HuH-7 (cell line): ENCODE data around the gene WDR33.
"Not testable (repeated sequence)": the region's sequence is repeated elsewhere in the genome, so short reads cannot be mapped to it uniquely, and the experiment has no call there.

Experiments
- DNase-seq: peaks from one replicate; pipeline ENCODE4 v3.0.0; 2011; ENCODE audit warnings: low spot score

Gene WDR33

DNA sequence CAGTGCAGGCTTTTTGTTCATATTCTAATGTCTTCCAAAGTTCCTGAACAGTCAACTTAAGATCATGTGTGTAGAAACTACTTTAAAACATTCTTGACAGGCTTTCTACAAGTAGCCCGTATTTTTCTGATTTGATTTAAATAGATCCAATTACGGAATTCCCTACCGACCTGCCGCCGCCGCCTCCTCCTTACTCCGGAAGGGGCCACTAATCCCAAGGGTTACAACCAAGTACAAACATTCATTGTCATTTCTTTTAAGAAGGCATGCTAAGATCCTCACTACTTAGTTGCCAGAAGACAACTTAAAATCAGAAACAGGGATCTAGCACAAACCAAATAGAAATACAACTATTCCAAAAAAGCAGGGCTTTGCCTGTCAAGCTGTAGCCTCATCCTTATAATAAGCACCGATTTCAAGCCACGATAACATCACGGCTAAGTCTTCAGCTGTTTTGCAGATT lies 784 bp downstream of the WDR33 start:
- no peak for DNase-seq

DNA sequence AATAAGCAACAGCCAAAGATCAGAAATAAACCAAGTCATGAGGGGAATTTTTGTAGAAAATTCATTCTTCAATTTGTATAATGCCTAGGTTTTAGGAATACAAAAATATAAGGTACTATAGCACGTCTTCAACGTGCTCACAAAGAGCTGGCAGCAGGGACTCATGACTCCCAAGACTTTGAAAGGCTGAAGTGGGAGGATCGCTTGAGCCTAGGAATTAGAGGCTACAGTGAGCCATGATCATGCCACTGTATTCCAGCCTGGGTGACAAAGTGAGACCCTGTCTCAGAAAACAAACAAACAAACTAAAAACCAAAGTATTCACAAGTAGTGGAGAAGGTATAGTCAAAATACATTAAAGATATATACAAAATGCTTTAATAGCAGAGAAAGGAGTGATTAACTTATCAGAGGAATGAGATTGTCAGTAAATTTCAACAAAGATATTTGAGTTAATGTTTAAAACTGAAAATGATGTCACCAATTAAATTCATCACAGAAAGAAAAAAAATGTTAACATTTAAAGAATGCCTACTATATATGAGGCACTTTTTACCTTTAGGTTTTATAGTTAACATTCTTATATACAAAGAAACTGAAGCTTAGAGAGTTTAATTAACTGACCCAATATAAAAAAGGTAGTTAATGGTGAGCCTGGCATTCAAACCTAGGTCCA lies 3.2 kb downstream of the WDR33 start:
- no peak for DNase-seq

DNA sequence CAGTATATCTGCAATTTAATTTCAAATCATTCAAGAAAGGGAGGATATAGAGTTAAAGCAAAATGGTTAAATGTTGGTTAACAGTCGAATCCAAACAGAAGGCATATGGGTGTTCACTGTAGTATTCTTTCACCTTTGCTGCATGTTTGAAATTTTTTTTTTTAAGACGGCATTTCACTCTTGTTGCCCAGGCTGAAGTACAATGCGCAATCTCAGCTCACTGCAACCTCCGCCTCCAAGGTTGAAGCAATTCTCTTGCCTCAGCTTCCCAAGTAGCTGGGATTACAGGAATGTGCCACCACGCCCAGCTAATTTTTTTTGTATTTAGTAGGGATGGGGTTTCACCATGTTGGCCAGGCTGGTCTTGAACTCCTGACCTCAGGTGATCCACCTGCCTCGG lies 4.1 kb downstream of the WDR33 start:
- not testable (repeated sequence) for DNase-seq

DNA sequence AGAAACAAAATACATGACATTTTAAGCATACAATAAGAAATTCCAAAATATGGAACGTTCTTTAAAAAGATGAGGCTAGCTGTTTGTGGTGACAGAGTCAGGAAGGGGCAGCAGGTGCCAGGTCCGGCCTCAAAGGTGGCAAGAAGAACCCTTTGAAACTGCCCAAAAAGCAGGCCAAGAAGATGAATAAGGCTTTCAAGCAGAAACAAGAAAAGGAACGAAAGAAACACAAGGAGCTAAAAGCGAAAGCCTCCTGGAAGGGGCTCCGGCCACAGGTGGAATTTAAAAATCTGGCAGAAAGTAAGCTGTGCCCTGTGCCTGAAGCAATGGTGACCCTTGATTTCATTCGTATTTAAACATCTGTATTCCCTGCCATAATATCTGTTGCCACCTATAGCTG lies 5.5 kb downstream of the WDR33 start:
- DNase-seq, result no peak

DNA sequence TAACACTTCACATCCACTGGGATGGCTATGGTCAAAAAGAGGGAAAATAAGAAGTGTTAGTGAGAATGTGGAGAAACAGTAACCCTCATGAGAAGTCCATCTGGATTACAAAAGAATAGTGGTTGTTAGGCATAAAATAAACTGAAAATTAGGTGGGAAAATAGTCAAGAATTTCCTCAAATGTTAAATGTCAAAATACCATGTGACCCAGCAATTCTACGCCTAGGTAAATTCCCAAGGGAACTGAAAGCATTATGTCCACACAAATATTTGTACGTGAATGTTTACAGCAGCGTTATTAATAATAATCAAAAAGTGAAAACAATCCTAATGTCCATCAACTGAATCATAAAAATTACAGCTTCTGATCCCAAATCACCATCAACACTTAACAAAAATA lies 11.0 kb downstream of the WDR33 start:
- DNase-seq, result no peak

DNA sequence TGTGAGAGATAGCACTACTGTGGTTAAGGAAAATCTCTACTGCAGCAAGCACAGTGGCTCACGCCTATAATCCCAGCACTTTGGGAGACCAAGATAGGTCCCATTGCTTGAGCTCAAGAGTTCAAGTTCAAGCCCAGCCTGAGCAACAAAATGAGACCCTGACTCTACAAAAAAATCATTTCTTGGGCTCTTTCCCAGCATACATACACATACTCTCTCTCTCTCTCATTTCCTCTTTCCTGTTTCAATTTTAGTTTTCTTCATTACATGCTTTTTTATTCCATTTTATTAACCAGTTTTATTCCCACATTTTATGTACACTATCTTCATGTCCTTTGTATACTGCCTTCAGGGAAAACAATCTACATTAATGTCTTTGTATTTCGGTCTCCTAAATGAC lies 14.6 kb downstream of the WDR33 start:
- no peak for DNase-seq

DNA sequence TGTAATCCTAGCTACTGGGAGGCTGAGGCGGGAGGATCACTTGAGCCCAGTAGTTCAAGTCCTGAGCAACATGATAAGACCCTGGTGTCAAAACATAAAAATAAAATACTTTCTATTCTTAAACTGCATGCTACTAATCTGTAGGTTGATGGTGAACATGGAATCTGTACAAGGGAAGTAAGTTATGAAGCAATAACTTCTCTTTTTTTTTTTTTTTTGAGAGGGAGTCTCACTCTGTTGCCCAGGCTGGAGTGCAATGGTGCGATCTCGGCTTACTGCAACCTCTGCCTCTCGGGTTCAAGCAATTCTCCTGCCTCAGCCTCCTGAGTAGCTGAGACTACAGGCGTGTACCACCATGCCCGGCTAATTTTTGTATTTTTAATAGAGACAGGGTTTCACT lies 16.1 kb downstream of the WDR33 start:
- not testable (repeated sequence) for DNase-seq

DNA sequence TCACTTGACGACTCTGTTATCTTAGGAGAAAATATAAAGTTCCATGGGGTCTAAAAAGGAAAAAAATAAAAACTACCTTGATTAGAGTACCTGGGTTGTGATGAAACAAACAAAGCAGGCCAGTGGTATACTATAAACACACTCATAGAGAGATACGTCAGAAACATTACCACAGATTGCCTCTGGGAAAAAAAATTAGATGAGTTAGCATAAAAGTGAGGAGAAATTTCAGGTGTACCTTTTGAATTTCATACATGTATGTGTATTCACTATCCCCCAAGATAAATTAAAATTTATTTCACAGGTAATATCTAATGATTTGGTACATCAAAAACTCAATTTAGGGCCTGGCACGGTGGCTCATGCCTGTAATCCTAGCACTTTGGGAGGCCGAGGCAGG lies 18.2 kb downstream of the WDR33 start:
- DNase-seq, result no peak

DNA sequence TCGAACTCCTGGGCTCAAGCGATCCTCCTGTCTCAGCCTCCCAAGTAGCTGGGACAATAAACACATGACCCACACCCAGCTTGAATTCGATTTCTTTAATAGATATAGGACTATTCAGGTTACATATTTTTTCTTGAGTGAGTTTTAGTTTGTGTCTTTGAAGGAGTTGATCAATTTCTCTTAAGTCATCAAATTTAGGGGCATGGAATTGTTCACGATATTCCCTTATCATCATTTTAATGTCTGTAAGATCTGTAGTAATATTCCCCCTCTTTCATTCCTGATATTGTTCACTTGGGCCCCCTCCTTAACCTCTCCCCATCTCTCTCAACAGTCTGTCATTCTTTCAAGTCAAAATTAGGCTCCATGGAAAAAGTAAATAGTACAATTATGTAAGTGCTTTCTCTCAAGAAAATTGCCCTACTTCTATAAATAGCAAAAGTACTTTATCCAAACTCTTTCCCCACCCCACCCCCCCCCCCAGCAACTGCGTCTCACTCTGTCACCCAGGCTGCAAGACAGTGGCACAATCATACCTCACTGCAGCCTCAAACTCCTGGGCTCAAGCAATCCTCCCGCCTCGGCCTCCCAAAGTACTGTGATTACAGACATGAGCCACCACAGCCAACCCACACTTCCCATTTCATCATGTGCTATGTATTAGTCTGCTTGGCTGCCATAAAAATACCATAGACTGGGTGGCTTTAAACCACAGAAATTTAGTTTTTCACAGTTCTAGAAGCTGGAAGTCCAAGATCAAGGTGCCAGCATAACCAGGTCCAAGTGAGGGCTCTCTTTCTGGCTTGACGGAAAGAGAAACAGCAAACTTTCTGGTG lies 20.1 kb downstream of the WDR33 start:
- no peak for DNase-seq

DNA sequence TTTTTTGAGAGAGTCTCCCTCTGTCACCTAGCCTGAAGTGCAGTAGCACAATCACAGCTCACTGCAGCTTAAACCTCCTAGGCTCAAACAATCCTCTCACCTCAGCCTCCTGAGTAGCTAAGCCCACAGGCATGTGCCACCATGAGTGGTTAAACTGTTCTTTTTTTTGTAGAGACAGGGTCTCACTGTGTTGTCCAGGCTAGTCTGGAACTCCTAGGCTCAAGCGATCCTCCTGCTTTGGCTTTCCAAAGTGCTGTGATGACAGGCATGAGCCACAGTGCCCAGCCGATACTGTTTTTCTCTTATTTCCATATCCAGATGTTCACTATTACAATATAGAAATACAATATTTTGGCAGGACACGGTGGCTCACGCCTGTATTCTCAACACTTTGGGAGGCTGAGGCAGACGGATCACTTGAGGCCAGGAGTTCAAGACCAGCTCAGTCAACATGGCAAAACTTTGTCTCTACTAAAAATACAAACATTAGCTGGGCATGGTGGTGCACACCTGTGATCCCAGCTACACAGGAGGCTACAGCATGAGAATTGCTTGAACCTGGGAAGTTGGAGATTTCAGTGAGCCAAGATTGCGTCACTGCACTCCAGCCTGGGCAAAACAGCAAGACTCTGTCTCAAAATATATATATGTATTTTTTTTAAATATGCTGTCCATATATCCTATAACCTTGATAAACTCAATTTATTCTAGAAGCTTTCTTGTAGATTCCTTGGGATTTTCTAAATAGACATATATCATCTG lies 24.7 kb downstream of the WDR33 start:
- DNase-seq, result no peak

DNA sequence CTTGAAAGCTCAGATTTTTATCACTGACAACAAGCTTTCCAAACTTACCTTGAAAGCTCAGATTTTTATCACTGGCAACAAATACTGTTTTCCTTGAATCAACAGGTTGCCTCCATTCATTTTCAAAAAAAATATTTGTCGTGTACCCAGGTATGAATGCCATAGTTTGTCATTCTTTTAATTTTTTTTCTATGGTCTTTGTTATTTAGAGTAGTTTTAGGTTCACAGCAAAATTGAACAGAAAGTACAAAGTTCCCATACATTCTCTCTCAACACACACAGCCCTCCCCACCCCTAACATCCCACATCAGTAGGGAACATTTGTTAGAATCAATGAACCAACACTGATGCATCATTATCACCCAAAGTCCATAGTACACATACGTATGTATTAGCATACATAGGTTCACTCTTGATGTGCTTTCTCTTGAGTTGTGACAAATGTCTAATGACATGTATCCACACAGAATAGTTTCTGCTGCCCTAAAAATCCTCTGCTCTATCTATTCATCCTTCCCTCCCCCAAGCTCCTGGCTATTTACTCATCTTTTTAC lies 25.9 kb downstream of the WDR33 start:
- peak; percentile 31 for DNase-seq

DNA sequence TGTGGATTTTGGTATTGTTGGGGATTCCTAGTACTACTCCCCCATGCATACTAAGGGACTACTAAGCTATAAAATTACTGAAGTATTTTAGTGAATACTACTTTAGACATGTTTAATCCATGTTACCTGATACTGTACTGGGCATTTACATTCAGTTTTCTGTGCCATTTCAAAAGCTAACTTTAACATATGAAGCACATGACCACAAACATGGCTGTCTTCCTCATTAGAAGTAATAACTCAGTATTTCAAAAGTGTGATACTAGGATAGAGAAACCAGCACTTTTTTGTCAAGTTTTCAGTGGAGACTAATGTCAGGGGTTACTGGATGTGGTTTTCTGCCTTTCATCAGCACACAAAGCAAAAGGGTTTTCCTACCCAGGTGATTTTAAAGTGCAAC lies 27.9 kb downstream of the WDR33 start:
- no peak for DNase-seq

DNA sequence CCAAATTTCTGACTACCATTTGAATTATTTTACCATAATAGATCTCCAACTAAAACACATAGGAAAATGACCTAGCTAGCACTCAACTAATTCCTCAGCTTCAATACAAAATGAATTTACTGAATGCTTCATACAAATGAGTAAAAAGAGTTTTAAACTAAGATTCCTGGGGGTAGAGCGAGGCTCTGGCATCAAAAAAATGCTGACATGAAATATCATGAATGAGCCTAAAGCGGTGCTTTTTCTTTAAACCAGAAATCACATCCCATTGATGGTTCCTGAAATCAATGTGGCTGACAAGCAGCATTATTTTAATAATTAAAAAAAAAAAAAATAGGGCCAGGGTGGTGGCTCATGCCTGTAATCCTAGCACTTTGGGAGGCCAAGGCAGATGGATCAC lies 32.1 kb downstream of the WDR33 start:
- no peak for DNase-seq

DNA sequence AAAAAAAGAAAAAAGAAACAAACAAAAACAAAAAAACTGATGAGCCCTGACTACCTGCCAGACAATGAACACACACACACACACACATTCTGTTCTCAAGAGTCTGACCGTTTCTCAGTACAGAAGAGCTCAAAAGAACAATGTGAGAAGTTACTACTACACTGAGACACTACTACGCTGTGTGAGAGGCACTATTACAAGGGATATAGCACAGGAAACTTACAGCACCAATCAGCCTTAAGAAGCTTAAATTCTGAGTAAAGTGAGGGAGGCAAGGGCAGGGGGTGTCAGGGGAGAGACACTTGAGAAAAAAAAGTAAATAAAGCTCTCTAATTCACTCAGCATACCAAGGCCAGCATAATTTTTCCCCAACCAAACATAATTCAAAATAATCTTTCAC lies 32.5 kb downstream of the WDR33 start:
- no peak for DNase-seq

DNA sequence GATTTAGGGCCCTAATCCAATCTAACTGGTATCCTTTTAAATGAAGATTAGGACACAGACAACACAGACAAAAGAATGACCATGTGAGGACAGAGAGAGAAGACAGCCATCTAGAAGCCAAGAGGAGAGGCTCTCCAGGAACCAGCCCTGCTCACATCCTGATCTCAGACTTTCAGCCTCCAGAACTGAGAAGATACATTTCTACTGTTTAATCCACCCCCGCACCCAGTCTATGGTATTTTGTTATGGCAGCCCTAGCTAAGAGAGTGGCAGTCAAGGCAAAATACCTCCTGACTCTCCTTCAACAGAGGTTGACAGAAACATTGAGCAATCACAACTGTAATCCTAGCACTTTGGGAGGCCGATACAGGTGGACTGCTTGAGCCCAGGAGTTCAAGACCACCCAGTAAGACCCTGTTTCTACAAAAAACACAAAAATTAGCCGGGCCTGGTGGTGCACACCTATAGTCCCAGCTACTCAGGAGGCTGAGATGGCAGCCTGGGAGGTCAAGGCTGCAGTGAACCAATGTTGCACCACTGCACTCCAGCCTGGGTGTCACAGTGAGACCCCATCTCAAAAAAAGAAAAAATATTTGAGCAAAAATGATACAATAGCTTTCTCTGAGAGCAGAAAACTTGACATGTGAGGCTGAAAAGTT lies 34.7 kb downstream of the WDR33 start:
- DNase-seq, result no peak

DNA sequence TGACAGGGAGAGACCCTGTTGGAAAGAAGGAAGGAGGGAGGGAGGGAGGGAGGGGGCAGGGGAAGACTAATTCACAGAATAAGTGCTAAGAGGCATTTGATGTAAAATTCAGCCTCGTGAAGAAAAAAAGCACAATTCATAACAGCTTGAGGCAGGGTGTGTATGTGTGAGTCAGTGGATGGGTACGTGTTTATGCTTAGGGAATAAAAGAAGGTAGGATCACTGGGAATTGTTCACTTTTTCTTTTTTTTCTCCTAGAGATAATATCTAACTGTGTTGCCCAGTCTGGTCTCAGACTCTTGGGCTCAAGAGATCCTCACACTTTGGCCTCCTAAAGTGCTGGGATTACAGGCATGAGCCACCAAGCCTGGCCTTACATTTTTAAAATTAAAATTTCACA lies 39.2 kb downstream of the WDR33 start:
- DNase-seq, result no peak

DNA sequence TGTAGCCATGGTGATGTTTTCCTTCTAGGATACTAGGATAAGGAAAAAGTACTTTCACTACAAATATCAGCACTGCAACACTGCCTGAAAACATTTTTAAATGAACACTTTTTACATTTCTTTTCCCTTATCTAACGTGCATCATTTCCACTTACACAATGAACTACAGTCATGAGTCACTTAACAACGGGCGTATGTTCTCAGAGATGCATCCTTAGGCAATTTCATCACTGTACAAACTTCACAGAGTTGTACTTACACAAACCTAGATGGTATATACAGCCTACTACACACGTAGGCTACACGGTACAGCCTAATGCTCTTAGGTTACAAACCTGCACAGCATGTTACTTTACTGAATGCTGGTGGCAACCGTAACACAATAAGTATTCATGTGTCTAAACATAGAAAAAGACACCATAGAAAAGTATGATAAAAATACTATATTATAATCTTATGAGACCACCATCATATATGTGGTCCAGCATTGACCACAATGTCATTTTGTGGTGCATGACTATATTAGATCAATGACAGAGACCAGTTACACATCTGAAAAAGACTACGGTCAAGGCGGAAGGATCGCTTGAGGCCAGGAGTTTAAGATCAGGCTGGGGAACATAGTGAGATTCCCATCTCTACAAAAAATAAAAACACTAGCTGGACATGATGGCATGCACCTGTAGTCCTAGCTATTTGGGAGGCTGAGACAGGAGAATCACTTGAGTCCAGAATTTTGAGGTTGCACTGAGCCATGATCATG lies 39.8 kb downstream of the WDR33 start:
- DNase-seq, result no peak

DNA sequence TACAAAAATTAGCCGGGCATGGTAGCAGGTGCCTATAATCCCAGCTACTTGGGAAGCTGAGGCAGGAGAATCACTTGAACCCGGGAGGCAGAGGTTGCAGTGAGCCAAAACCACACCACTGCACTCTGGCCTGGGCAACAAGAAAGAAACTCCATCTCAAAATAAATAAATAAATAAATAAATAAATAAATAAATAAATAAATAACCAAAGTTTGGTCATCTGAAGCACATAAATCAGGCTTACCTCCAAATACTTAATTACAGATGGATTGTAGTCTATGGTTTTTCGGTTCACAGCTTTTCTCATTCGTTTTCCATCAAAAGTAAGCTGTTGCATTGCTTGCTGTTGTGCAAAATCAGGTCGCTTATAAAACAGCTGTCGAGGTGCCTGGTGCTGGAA lies 40.4 kb downstream of the WDR33 start:
- DNase-seq, result not testable (repeated sequence)

DNA sequence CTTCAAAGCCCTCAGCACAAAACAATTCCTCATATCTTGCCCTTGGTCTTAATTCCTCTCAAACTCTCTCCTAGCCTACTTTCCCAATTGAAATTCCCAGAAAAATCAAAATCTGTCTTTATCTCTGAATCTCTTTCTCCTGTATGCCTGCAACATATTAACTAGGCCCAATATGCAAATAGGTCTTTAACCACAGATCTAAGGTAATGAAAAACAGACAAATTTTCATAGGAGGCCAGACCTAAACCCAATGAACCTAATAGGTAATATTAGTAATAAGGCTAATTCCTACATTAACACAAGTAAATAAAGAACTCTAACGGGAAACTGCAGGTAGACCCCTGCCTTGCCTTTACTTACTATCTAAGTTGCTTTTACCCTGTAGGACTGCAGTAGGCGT lies 41.4 kb downstream of the WDR33 start:
- no peak for DNase-seq

DNA sequence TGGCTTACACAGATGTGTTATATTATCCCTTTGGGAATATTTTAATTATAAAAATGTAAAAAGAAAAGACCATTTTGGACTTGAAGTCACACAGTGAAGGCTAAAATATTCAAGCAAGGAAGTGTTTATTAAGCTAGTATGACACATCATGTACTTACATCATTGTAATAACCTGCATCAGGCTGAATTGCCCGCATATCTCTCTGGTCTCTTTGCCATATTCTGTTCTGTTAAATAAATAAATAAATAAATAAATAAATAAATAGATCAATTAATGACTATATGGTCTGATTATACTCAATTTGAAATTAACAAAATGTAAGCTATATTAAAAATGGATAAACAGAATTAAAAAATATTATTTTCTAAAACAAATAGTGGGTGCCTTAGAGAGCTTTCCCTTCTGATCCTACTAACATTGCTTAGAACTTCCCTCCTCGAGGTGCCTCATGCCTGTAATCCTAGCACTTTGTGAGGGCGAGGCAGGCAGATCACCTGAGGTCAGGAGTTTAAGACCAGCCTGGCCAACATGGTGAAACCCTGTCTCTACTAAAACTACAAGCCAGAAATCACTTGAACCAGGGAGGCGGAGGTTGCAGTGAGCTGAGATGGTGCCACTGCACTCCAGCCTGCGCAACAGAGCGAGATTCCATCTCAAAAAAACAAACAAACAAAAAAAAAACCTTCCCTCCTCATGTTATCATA lies 42.0 kb downstream of the WDR33 start:
- no peak for DNase-seq

DNA sequence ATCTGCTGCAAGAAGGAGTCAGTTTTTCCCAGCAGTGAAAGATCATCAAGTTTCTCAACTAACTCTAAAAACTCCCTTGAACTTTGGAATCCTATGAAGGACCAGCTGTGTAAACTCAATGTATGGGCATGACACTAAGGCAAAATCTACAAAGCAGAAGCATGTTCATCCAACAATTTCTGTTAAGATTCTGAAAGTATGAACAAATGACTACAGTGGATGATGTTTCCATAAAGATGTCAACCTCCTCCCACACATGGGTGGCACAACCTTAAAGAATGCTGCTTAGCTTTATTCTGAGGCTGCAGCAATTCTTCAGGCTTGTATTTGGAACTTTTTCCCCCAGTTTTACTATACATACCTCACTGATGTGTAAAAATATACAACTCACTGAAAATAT lies 47.2 kb downstream of the WDR33 start:
- no peak for DNase-seq
